ENCODE measurements around the gene HGFAC. TPM values are rescaled to one million over a fixed set of nuclear protein-coding genes. Genes with fewer than 3 reads are reported as not detected.

Gene HGFAC
- total and polyA plus RNA-seq, 2 of the 13 experiments (the other 11 are each of a cell fraction or from before 2014, with no cell fraction given), result 8.5 to 63.6 TPM

- no peak for DNase-seq (ENCODE audit: low spot score)
- Histone ChIP-seq H3K36me3 (replicated peaks in 1 of 2; ENCODE audit: control insufficient read depth in 1 of 2, insufficient read depth in 2 of 2, low read length in 2 of 2) (no peaks in the 10 kb centered on the region; a peak in 1 of 5 replicates), H3K9me3 (ENCODE audit: low read length) (no peaks in the 10 kb centered on the region), H4K20me1 (ENCODE audit: insufficient read depth, low read length) (no peaks in the 10 kb centered on the region), H2AFZ (ENCODE audit: low read length) (no peak overlapping the region), H3K4me2 (ENCODE audit: low read depth, low read length) (no peak overlapping the region), H3K79me2 (ENCODE audit: insufficient read depth, low read length) (no peaks in the 10 kb centered on the region), H3K9ac (ENCODE audit: insufficient read depth, low read depth, low read length) (no peak overlapping the region), H3K4me1 (ENCODE audit: insufficient read depth, low read length) (peaks cover 43% of the 10 kb centered on the region), H3K27ac (ENCODE audit: extremely low read length, insufficient read depth, low read length) (no peak overlapping the region), H3K4me3 (replicated peaks in 1 of 3; ENCODE audit: insufficient read depth in 1 of 3, low read depth in 2 of 3, low read length in 3 of 3) (no peak overlapping the region), H3K27me3 (ENCODE audit: control insufficient read depth in 1 of 2, insufficient read depth in 2 of 2, low read length in 2 of 2) (no peaks in the 10 kb centered on the region)
- ATAC-seq, result no peak
- TF ChIP-seq ZBTB33 (CRISPR knock-in tag; IDR thresholded peaks at IDR 0.05) (peak; percentile 31; the same call in 1 of the 2 replicates), ZNF646 (CRISPR knock-in tag; IDR thresholded peaks at IDR 0.05) (no peak)
- CTCF ChIA-PET (ENCODE audit: low intra/inter-chr PET ratio, low total read pairs), result no interaction called here
- WGBS (ENCODE audit: low lambda C conversion rate), result 99% methylated on average over 14 of the region's 34 CpGs
- in situ Hi-C loops (cut with HindIII; ENCODE audit: extremely low pct_ligation_motif_present, low pct_unique_long_range_greater_than_20kb), result loop anchor here (5.0 kb wide), 1 partner anchor 98 kb away; no protein-coding TSS in a partner anchor
- intact Hi-C loops (cut with micrococcal nuclease; ENCODE audit: unreplicated experiment), result no loop called here
- no peak for FAIRE-seq
- POLR2A ChIA-PET, result no interaction called here
- BruUV-seq (replicated peaks), result no TSS peak
Measured at GRCh38 chr4:3445111-3445820, 3.5 kb downstream of the HGFAC start.

Data from HepG2 (cell line).